IgD-negative memory B cell (primary cell): ENCODE measurements around the gene FBXO36. TPM values are rescaled to one million over a fixed set of nuclear protein-coding genes. Genes with fewer than 3 reads are reported as not detected.

Experiments used
- H3K27ac Mint-ChIP-seq, 3 donors: one replicate each; pipeline ENCODE4 v1.8.0; 2020 to 2022; ENCODE audit warnings: mild to moderate bottlenecking in 3 of 3, mixed read lengths in 3 of 3, moderate library complexity in 1 of 3
- H3K27me3 Mint-ChIP-seq: one replicate; pipeline ENCODE4 v1.8.0; 2021; ENCODE audit warnings: mixed read lengths
- H3K36me3 Mint-ChIP-seq: one replicate; pipeline ENCODE4 v1.8.0; 2020; ENCODE audit warnings: mild to moderate bottlenecking, mixed read lengths
- H3K4me1 Mint-ChIP-seq, 3 donors: one replicate each; pipeline ENCODE4 v1.8.0; 2020 to 2022; ENCODE audit warnings: mixed read lengths in 3 of 3, mild to moderate bottlenecking in 1 of 3
- H3K4me3 Mint-ChIP-seq, 4 donors: one replicate each; pipeline ENCODE4 v1.8.0; 2020 to 2022; ENCODE audit warnings: mild to moderate bottlenecking in 4 of 4, mixed read lengths in 4 of 4, moderate library complexity in 3 of 4
- H3K9me3 Mint-ChIP-seq, 3 donors: one replicate each; pipeline ENCODE4 v1.8.0; 2020 to 2021; ENCODE audit warnings: mixed read lengths in 3 of 3, mild to moderate bottlenecking in 1 of 3
- polyA plus RNA-seq: library from polyadenylated mRNA; unstranded; fragments of 300-500 nt; fragmentation: Illumina TruSeq; gene quantifications from one replicate; pipeline ENCODE4 v1.2.3, GENCODE V29; 2021

The FBXO36 gene
- polyA plus RNA-seq, 1 donor from 2014 or later = 0.63 TPM

DNA sequence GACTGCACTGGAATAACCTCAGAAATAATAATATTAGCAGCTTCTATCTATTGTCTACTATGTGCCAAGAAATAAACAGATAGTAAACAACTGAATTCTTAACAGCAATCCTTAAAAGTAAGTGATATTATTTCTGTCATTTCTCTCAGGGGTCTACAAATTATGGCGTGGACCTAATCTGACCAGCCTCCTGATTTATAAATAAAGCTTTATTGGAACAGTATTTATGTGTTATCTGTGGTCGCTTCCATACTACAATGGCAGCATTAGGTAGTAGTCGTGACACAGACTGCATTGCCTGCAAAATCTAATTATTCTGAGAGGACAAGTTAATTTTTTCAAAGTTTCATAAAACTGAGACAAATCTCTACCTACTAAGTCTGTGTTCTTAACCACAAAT is 97.4 kb downstream of the FBXO36 start:
- H3K4me1 Mint-ChIP-seq = no peaks in the 10 kb centered on the region
- H3K4me3 Mint-ChIP-seq = no peak overlapping the region
- peaks cover 0 to 3% (median 0%) of the 10 kb centered on the region in 3 donors for H3K9me3 Mint-ChIP-seq
- no peak overlapping the region for H3K27ac Mint-ChIP-seq
- H3K36me3 Mint-ChIP-seq = peaks cover 6% of the 10 kb centered on the region
- no peaks in the 10 kb centered on the region for H3K27me3 Mint-ChIP-seq

DNA sequence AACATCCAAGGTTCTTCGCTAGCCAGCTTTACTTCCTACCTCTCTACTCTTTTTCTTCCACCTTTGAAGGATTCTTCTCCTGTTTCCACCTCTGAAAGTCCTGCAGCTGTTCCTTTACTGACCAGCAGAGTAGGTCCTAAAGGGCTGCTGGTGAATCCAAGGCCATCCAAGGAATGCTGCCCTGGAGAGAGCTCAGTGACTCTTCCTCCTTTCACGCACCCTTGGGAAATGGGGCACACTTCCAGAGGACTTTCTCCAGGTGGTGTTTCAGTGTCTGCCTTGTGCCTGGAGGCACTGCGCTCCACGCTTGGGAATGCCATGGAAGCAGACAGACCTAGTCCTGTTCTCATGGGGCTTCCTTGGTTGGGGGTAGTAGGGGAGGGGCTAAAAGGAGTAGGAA is 101.0 kb downstream of the FBXO36 start:
- H3K4me3 Mint-ChIP-seq = no peak overlapping the region
- H3K9me3 Mint-ChIP-seq = no peaks in the 10 kb centered on the region
- no peaks in the 10 kb centered on the region for H3K4me1 Mint-ChIP-seq
- H3K36me3 Mint-ChIP-seq = no peaks in the 10 kb centered on the region
- H3K27ac Mint-ChIP-seq = no peak overlapping the region
- H3K27me3 Mint-ChIP-seq = no peaks in the 10 kb centered on the region

DNA sequence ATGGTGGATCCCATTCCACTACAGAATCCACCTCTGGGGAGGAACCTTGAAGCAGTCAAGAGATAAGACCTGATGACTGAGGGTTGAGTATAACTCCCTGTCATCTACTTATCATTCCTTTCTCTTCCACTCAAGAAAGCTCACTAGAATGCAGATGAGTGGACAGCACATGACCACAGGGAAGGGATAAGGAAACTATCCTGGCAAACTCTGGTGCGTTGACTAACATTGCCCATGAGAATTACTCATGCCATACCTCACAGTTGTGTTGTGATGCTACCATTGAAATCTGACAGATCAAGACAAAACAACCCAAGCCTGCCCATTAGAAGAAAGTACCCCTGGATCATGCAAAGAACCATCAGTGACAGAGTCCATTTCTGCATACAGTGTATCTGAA is 119.9 kb downstream of the FBXO36 start:
- H3K4me3 Mint-ChIP-seq = no peak overlapping the region
- H3K9me3 Mint-ChIP-seq = peaks cover 2 to 3% (median 3%) of the 10 kb centered on the region in 3 donors
- no peak overlapping the region for H3K27ac Mint-ChIP-seq
- H3K27me3 Mint-ChIP-seq = no peaks in the 10 kb centered on the region
- no peaks in the 10 kb centered on the region for H3K4me1 Mint-ChIP-seq
- H3K36me3 Mint-ChIP-seq = peaks cover 13% of the 10 kb centered on the region

DNA sequence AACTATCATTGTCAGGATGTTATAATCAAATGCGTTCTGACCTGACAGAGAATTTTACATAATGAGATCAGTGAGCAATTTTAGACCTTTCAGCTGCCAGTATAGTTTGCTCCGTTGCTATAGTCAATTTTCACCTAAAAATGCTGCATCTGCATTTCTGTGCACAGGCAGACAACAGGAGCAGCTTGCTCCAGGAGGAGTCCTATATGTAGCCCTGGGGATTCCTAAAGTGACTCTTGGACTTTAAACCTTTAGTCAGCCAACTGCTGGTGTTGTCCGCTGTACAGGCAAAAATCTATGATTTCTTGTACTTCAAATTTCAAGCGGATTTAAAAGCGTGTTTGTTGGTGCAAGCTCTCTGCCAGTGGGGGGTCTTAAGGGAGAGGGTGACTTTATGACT is 120.7 kb downstream of the FBXO36 start:
- Mint-ChIP-seq H3K27me3 (no peaks in the 10 kb centered on the region), H3K4me1 (no peaks in the 10 kb centered on the region), H3K27ac (no peak overlapping the region), H3K36me3 (peaks cover 11% of the 10 kb centered on the region), H3K9me3 (peaks cover 2 to 3% (median 3%) of the 10 kb centered on the region in 3 donors), H3K4me3 (no peak overlapping the region)

DNA sequence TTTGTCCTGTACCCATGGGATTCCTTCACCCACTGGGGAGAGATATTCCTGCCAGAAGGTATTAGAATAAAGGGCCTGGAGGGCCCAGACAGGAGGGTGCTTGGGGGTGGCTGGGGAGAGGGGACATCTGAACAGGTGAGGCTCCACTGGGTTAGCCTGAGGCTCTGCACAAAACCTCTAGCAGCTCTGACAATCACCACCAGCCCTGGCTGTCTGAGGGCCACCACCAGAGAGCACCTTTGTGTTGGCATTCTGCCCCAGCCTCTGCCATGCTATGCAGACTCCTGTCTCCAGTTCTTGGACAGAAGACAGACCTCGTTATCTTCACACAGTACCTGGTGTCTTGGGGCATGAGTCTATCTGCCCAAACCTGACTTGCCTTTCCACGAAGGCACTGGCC is 121.2 kb downstream of the FBXO36 start:
- peaks cover 0 to 4% (median 3%) of the 10 kb centered on the region in 3 donors for H3K4me1 Mint-ChIP-seq
- peaks cover 2 to 3% (median 3%) of the 10 kb centered on the region in 3 donors for H3K9me3 Mint-ChIP-seq
- no peaks in the 10 kb centered on the region for H3K27me3 Mint-ChIP-seq
- peaks cover 11% of the 10 kb centered on the region for H3K36me3 Mint-ChIP-seq
- no peak overlapping the region for H3K27ac Mint-ChIP-seq
- no peak overlapping the region for H3K4me3 Mint-ChIP-seq

DNA sequence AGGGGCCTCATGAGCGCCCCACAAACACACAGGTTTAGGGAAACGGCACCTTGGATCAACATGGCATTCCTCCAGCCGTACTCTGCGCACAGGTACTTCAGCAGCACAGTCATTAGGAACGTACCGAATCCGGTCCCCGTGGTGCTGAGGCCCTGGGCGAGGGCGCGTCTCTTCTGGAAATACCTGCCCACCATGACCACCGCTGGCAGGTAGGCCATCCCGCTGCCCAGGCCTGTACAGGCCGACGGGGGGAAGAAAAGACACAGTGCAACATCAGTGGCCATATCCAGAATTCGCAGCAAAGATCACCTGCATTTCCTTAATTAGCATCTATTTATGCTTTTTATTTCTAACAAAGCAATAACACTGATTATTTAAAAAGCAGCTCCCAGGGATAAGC is 124.2 kb downstream of the FBXO36 start:
- no peak overlapping the region for H3K27ac Mint-ChIP-seq

DNA sequence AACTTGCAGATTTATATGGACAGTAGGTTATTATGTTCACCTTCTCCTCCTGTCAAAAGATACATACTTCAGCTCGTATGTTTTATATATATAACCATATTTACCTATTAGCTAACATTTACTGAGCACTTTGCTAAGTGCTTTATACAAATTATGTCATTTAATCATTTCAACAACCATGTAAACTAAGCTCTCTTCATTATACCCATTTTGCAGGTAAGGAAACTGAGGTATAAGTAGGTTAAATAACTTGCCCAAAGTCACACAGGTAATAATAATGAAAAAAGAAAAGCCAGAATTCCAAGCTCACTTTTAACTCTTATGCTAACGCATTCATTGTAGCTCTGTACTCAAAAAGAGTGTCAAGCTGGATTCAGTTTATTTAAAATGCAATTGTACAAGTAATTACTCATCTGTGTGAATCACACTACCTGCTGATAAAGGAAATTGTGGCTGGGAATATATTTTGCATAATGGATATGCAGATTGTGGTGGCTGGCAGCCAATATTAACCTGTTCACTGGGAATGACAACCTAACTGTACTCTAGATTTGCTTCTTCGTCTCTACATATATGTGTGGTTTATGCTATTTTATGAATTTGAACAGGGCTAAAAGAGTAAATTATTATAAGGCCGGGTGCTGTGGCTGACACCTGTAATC is 125.8 kb downstream of the FBXO36 start:
- no peak overlapping the region for H3K4me3 Mint-ChIP-seq
- peaks cover 0 to 4% (median 3%) of the 10 kb centered on the region in 3 donors for H3K4me1 Mint-ChIP-seq
- H3K27me3 Mint-ChIP-seq = no peaks in the 10 kb centered on the region
- H3K36me3 Mint-ChIP-seq = peaks cover 7% of the 10 kb centered on the region
- no peak overlapping the region for H3K27ac Mint-ChIP-seq
- no peaks in the 10 kb centered on the region for H3K9me3 Mint-ChIP-seq

More for the DNA sequence above, 124.2 kb downstream of the FBXO36 start:
- Mint-ChIP-seq H3K27me3 (no peaks in the 10 kb centered on the region), H3K4me3 (no peak overlapping the region), H3K9me3 (peaks cover 2 to 3% (median 3%) of the 10 kb centered on the region in 3 donors), H3K4me1 (peaks cover 0 to 4% (median 3%) of the 10 kb centered on the region in 3 donors), H3K36me3 (peaks cover 11% of the 10 kb centered on the region)

DNA sequence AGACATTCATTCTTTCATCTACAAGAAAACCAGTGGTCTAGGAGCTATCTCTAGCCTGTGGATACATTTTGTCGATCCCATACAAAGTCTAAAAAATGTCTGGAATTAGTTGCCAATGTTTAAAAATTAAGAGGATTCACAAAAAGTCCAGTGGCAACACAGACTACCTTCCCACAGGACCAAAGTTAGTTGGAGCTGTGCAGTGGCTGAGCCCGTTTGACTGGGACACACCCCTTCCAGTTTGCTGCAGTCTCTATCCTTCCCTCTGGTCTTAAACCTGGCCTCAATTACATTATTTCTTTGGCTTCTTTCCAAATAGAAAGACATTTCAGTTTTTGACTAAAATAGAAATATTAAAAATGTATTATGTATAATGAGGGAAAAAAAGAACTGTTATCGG is 127.8 kb downstream of the FBXO36 start:
- peaks cover 0 to 4% (median 3%) of the 10 kb centered on the region in 3 donors for H3K4me1 Mint-ChIP-seq
- H3K9me3 Mint-ChIP-seq = no peaks in the 10 kb centered on the region
- H3K4me3 Mint-ChIP-seq = no peak overlapping the region
- no peak overlapping the region for H3K27ac Mint-ChIP-seq
- peaks cover 4% of the 10 kb centered on the region for H3K36me3 Mint-ChIP-seq
- no peaks in the 10 kb centered on the region for H3K27me3 Mint-ChIP-seq

DNA sequence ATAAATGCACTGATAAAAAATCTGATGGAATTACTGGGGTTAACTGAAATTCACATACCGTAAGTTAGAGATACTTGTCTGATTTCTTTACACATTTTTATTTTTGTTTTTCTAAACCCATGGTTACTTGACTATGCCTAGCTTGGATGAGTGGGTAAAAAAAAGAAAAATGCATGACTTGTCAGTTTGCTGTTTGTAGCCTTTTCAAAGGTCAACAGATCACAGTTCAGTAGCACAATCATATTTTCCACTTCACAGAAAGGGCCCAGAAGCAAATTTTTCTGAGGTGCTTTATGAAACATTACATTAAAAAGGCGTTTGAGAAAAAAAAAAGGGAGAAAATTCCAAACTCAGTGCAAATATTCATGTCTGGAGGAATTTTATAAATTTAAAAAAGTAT is 130.0 kb downstream of the FBXO36 start:
- Mint-ChIP-seq H3K9me3 (no peaks in the 10 kb centered on the region), H3K4me3 (no peak overlapping the region), H3K27me3 (no peaks in the 10 kb centered on the region), H3K36me3 (no peaks in the 10 kb centered on the region), H3K4me1 (peaks cover 0 to 4% (median 3%) of the 10 kb centered on the region in 3 donors), H3K27ac (no peak overlapping the region)

DNA sequence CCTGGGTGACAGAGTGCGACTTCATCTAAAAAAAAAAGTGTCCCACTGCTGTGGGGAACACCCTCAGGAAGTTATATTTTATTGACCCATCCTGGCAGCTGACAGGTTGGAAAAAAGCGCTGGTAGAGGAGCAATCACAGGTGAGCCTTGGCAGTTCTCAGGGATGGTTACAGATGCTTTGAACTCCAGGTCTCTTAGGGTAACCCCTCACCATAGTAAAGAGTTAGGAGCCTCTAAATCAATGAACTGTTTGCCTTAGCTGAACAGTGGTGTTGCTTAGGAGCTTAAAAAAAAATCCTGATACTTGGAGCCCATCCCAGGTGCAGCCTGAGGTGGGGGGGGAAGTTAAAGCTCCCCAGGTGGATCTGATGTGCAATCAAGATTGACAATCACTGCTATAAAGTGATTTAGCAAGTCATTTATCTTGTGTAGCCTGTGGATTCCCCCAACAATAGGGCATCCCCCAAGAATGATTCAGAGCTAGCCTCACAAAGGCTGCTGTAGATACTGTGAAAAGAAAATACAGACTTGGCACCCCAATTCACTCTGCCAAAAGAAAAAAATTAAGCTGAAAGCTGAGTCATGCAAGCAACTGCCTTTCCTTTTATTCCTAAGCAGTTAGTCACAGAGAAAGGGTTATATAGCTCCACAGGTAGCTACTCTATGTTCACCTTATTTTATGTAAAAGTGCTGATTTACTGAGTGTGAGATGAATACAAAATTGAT is 131.6 kb downstream of the FBXO36 start:
- H3K27ac Mint-ChIP-seq = no peak overlapping the region
- no peaks in the 10 kb centered on the region for H3K27me3 Mint-ChIP-seq
- H3K9me3 Mint-ChIP-seq = no peaks in the 10 kb centered on the region
- H3K4me1 Mint-ChIP-seq = no peaks in the 10 kb centered on the region
- no peaks in the 10 kb centered on the region for H3K36me3 Mint-ChIP-seq
- peak overlapping the region in 1 of 4 donors; percentile 78 for H3K4me3 Mint-ChIP-seq

DNA sequence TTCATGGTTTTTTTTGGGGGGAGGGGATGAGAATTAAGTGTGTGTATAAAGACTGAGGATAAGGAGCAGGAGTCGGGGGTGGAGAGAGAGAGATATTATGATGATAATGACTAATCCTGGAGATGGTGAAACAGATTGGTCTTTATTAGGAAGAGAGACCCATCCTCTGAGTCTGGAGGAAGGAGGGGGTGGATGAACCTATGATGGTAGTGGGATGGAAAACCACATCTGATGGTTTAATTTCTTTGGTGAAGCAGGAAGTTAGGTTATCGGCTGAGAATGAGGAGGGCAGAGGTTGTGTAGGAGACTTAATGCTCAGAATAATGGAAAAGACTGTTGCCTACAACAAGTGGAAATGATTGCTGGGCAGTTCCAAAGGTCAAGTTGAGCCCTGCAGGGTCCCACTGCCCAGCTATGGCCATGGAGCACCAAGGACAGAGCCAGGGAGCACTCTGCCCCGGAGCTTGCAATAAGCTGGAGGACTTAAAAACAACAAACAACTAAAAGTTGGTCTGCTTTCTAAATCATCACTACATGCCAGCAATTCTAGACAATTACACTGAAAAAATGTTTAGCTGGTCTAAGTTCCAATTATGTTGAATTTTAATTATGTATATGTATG is 138.5 kb downstream of the FBXO36 start:
- no peaks in the 10 kb centered on the region for H3K4me1 Mint-ChIP-seq
- H3K4me3 Mint-ChIP-seq = peak overlapping the region in 1 of 4 donors; percentile 8
- H3K36me3 Mint-ChIP-seq = peaks cover 5% of the 10 kb centered on the region
- H3K27me3 Mint-ChIP-seq = no peaks in the 10 kb centered on the region
- no peak overlapping the region for H3K27ac Mint-ChIP-seq
- H3K9me3 Mint-ChIP-seq = no peaks in the 10 kb centered on the region

Other genes starting within 250 kb of the FBXO36 start
- not detected for gene DNER, start 207.9 kb upstream of the FBXO36 start, polyA plus RNA-seq
- 51.5 TPM for gene TRIP12, start 494 bp upstream of the FBXO36 start, polyA plus RNA-seq
- 0.49 TPM for gene SLC16A14, start 146.4 kb downstream of the FBXO36 start, polyA plus RNA-seq